A172 (cell line): Measurements from ENCODE around the gene POLR2J2. TPM values are rescaled to one million over a fixed set of nuclear protein-coding genes. Genes with fewer than 3 reads are reported as not detected.
"Not testable (repeated sequence)": the region's sequence is repeated elsewhere in the genome, so short reads cannot be mapped to it uniquely, and the experiment has no call there.

ENCODE experiments used
- DNase-seq: peaks from one replicate; pipeline ENCODE4 v3.0.0-alpha.2; 2015; ENCODE audit warnings: low spot score
- total RNA-seq: library from RNA; depleted of rRNA; stranded (reverse); fragments of >200 nt; shearing (Covaris generic); gene quantifications from 2 replicates; pipeline ENCODE4 v1.2.3, GENCODE V29; 2014; rRNA removed

POLR2J2 gene
- total RNA-seq: 2.4 and 2.8 TPM in 2 replicates

DNA sequence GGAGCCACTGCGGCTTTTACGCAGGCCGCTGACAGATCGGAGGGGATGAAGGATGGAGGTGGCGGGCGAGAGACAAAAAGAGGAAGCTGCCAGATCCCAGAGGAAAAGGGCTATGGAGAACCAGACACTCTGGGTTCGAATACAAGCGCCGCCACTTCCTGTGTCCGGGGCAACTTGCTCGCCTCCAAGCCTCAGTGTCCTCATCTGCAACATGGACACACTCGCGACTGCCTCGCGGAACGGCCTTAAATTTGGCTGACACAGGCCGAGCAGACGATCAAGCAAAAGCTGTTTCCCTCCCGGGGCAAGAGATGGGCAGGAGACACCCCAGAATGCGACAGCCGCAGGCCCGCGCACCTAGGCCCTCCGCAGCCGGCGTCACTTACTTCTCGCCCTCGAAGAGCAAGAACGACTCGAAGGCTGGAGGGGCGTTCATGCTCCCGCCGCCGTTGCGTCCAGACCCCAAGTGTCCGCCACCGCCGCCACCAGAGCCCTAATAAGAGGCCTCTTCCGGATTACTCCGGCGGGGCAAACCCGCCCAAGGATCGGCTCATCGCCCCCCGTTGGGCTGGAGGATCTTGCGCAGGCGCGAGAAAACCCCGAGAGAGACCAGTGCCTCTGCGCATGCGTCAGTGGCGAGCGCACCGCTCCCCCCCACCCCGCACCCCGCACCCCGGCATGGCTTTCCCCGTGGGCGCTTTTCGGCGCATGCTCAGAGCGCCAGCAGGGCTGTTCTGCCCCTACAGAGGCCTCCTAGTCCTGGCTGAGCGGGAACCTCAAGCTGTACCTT, at the start of gene POLR2J2:
POLR2J2 (minus strand) TSS at position 498 of the 790 bp plus-strand sequence; CDS start at position 436, 62 bp downstream.
- not testable (repeated sequence) for DNase-seq

DNA sequence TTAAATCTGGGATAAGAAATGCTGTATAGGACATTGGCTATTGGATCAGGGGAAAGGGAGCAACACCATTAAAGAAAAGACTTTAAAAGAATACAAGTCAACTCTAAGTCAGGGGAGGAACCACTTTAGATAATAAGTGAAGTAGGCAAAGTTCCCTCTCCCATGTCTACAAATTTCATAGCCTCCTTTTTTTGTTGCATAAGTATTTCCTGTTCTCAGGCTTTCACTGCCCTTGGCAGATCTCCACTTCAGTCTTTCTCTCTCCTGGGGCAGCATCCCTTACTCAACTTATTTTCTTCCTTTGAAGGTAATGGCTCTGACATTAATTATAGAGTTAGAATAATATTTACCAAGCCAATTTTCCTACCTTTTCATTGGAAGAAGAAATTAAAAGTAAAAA, 47.0 kb upstream of the POLR2J2 start:
- DNase-seq: peak; percentile 11

DNA sequence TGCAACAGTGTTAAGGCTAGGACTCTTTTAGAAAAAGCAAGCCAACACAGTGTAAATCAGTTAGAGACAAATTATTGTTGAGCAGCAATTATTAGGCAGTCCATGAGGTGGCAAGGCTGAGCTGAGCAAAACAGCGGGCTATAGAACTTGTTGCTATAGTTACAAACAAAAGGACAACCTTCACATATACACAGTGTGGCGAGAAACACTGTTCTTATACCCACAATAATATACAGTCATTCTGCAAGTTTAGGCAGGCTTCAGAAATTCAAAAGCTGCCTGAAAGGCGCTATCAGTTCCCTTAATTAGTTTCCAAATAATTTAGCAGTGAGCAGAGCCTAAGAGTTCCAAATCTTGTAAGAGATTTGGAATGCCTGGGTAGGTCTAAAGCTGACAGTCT, 44.3 kb upstream of the POLR2J2 start:
- DNase-seq: not testable (repeated sequence)

DNA sequence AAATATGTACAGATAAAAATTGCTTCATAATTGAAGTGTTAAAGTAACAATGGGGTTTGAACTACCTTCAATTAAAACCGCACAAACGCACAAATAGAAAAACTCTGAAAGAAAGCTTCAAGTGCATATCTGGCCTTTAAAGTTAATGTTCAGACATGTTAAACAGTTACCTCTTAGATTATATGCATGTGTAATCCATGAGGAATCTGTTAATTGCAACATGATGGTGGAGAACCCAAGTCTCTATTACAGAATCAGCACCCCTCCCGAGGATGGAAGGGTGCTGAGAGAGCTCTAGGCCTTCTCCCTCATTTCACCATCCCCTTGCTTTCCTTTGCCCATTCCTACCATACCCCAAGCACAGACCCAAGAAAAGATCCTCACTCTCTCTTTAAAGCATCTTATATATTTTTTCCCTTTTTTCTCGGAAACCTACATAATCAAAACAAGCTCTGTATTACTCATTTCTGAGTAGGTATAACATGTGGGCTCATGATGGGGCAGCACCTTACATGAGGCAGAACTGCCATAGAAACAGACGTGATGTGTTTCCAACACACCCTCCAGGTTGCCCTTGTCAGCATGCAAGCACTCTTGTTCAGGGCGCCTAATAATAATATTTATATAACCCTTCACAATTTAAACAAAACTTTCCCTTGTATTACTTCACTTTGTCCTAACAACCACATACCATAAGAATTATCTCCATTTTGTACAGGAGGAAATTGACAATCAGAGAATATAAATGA, 43.5 kb upstream of the POLR2J2 start:
- DNase-seq: not testable (repeated sequence)

DNA sequence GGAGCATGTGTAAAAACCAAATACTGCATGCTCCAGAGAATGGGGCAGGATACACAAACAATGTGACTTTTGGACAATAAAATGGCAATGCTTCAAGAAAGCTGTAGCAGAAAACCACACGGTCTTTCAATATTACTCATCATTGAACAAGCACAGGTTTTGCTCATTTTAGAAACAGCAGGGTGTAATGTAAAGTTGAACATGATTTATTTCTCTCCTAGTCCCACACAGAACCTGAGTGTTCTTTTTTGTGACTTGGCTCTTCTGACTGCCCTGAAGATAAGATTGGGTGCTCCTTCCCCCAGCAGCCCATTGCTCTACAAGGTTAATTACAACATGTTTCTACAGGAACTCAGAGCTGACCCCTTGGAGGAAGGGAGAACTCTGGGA, 42.2 kb upstream of the POLR2J2 start:
- DNase-seq: not testable (repeated sequence)

DNA sequence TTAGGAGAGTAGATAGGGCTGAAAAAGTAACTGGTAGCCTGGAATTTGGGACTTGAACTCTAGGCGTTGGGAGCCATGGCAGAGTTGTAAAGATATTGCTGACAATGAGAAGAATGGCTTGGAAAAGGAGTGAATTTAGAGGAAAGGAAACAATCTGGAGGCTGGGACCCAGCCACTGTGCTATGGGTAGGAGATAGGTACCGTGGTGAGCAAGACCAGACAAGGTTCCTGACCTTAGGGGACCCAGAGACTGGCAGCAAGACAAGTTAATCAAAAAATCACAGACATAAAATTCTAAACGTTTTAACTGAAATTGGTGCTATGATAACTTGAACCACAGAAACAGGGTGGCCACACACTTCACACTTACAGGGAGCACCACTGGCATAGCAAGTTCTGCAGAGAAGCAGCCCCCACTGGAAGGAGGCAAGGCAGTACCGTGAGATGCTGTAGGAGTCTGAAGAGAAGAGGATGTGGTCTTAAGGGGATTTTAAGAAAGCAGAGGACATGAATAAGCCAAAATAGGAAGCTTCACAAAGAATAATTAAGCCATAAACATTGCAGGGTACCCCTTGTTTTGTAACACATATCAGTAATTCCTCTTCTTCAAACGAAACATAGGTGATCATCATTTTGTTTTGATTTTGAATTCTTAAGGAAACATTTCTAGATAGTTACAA, 41.7 kb upstream of the POLR2J2 start:
- peak; percentile 25 for DNase-seq

DNA sequence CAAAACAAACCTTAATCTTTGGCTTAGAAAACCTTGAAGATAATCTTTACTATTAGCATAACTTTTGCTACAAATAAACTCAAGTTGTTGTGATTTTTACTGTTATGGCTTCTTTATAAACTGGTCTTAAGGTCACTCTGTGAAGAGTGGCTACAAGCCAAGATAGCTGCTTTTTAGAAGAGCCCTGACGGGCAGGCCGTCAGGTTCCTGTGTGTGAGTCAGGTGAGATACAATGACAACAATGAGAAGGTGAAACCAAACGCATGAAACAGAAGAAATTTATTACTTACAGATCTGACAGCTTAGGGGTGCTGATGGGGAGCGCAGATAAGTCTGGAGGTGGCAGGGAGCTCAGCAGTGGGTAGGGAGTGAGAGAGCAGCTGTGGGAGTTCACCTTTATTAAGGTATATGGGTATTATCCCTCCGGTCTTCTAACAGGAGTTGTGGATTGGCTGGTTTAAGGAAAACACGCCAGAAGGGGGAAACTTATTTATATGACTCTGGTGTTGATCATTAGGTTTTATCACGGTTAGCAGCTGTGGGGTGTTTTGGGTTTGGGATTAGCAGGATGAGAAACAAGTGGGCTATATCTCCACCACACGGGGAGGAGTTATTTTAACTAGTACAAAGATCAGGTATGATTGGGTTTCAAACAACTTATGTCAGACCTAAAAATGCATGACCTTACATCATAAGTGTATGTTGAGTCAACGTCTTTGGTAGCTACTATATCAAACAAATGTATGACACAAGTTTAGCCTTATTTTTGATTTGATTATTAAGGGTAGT, 27.7 kb upstream of the POLR2J2 start:
- not testable (repeated sequence) for DNase-seq

DNA sequence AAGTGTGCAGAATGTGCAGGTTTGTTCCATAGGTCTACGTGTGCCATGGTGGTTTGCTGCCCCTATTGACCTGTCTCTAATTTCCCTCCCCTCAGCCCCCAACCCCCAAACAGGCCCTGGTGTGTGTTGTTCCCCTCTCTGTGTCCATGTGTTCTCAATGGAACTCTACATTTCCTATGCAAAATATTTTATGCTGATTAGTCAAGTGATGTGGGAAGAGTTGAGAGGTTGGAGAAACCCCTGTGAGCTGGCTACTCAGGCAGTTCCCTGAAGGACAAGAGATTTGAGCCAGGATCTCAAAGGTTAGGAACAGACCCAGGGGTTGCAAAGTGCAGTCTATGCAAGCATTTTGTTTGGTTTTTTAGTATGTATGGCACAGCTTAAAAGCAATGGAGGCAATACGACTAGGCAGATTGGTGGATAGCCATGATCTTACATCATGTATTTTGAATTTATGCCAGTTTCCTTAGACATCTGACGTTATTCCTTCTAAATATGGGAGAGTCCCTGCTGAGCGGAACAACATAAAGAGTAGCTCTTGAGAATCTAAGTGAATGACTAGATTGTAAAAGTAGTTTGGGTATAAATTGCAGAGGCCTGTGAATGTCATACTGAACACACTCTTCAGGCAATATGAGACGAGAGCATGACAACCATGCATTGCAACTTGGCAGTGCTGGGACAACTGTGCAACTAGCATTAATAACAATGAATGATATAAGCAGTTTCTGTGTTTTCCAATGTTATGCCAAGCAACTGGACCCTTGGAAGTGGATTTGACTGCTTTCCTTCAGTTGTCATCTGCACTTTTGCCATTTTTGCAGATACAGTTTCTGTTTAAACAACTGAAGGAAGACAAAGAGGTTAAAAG, 26.4 kb upstream of the POLR2J2 start:
- not testable (repeated sequence) for DNase-seq

DNA sequence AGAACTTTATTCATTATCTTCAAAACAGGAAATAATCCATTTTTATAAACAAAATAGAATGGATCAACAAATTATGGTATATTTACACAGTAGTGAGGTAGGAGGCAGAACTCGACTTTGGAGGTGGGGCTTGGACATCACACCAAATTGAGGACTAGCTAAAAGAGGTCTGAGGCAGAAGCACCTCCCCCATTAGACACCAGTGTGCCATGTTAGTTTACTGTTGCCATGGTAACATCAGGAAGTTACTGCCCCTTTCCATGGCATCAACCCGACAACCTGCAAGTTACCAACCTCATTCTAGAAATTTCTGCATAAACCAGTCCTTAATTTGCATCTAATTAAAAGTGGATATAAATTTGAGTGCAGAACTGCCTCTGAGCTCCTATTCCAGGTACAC, 24.5 kb upstream of the POLR2J2 start:
- not testable (repeated sequence) for DNase-seq

DNA sequence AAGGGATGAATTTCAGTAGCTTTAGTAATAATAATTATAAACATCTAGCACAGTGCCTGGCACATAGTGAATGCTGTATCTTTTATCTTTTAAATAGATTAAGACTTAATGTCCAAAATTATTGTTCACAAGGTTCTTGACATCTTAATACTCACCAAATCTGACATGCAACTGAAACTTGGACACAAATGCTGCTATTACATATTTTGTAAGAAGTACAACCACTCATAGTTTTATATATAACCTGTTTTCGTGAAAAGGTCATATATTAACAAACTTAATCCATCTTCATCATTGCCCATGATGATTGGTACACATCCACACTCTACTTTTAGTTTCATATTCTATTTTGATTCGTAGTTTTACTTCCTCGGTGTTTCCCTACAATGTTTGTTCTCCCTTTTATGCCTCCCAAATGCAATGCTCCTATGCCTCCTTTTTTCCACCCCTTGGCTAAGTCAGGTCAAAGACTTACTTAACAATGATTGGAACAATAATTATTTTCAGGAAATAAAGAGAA, 23.6 kb upstream of the POLR2J2 start:
- not testable (repeated sequence) for DNase-seq

DNA sequence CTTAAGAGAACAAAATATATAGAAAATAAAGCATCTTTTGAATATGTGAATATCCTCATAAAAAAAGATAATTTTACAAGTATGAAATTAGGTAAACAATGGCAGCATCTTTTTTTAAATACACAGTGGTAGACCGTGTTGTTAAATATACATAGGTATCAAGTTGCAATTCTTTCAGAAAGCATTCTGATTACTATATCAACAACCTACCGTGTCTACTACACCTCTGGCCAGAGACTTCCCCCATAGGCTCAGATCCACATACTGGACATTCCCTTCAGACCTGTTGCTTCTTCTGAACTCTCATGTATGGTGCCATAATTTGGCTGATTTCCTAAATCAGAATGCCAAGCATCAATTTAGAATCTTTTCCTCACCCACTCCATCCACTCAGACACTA, 22.5 kb upstream of the POLR2J2 start:
- DNase-seq: not testable (repeated sequence)

DNA sequence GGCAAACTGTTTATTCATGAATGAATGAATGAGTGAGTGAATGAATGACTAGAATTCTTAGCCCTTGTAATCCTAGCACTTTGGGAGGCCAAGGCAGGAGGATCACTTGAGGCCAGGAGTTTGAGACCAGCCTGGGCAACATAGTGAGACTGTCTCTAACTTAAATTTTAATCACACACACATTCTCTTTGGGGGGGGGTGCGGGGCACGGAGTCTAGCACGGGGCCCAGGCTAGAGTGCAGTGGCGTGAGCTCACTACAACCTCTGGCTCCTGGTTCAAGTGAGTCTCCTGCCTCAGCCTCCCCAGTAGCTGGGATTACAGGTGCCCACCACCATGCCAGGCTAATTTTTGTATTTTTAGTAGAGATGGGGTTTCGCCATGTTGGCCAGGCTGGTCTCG, 19.1 kb upstream of the POLR2J2 start:
- DNase-seq: not testable (repeated sequence)

DNA sequence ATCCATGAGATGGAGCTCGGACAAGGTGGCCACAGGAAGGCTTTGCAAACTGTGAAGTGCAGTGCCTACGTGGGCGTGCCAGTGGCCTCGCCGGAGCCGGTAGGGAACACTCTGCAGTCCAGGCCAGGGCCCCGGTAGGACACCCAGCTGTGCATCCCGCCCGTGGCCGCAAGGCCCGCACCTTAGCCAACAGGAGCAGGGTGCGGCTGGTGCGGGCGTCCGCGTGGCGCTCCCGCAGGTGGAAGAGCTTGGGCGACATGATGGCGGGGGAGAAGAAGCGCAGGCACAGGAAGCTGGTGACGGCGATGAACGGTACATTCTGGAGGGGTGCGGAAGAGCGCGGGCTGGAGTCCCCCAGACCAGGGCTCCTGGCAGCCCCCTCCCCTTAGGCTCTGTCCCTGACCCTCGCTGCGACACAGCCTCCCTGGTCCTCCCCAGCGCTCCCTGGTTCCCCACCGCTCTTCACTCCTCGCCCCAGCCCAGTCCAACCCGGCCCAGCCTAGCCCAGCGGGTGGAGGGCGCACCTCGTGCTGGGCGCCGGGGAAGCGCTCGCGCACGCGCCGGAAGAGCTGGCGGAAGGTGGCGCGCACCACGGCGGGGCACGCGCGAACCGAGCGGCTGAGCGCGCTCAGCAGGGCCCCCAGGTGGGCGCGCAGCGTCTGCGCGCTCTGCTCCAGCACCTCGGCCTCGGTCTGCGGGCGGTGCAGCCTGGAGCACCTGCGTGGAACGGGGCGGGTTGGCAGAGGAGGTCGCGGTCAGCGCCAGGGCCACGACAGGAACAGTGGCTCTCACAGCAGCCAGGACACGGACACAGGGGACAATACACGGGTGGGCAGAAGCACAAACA, 18.2 kb upstream of the POLR2J2 start:
- DNase-seq: not testable (repeated sequence)

DNA sequence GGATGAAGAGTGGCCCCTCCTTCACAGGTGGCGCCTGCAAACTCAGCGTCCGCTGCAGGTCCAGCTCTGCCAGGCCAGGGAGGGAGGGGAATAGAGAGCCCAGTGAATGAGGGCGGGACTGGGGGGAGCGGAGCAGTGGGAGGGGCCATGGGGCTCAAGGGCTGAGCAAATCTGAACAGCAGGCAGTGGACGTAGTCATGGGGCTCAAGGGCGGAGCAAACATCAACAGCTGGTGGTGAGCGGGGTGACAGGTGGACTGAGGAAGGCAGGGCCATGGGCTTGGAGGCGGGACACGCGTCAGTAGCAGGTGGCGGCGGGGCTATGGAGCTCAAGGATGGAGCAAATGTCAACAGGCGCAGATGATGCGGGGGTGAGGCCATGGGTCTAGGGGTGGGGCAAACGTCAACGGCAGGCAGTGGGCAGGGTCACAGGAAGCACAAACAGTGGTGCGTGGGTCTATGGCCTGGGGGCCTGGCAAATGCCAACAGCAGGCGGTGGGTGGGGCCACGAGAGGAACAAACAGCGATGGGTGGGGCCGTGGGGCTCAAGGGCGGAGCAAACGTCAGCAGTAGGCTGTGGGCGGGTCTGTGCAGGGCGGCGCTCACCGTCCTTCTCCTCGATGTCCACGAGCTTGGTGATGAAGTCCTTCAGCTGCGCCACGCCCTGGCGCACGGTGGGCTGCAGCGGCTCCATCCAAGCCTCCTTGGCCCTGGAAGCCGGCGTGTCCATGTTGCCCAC, 17.0 kb upstream of the POLR2J2 start:
- not testable (repeated sequence) for DNase-seq

DNA sequence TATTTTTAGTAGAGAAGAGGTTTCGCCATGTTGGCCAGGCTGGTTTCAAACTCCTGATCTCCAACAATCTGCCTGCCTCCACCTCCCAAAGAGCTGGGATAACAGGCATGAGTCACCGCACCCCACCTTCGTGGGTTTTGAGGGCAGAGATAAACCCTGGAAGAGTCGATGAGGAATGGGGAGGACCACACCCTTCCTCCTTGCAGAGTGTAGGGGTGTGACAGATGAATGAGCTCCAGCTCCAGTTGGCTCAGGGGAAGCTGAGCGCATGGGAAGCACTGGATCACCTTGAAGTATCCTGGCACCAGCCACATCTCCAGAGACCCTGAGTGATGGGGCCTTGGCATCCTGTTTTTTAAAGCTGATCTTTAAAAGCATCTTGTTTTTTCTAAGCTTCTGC, 11.1 kb upstream of the POLR2J2 start:
- not testable (repeated sequence) for DNase-seq

DNA sequence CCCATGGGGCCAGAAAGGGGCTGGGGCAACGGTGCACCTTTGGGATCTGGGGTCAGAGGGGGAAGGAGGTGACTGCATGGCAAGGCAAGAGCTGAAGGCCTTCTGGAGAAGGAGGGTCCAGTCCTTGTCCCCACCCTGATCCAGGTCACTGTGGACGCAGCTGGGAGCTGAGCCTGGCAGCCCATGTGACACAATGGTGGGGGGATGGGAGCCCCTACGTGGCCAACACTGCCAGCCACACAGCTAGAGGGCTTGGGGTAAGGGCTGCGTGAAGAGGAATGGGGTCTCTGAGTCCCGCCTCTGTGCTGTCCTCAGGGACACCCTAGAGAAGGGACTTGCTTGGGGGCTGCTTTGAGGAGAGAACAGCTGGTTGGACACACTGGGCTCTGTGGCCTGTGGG, 9.3 kb upstream of the POLR2J2 start:
- not testable (repeated sequence) for DNase-seq

DNA sequence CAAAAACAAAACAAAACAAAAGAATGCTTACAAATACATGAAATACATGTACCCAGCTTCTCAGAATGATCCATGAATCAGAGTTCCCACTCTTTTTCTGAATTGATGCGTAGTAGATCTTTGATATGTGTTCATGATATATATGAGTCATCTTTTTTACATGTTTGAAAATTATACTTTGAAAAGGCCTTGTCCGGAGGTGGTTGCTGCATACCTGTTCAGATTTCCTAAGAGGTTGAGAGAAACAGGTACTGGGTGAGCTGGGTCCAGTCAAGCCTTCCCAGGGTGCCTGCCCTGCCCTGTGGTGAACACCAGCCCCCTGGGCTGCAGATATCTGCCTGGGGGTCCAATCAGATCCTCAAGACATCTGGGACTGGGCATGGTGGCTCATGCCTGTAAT, 4.1 kb upstream of the POLR2J2 start:
- DNase-seq: not testable (repeated sequence)

DNA sequence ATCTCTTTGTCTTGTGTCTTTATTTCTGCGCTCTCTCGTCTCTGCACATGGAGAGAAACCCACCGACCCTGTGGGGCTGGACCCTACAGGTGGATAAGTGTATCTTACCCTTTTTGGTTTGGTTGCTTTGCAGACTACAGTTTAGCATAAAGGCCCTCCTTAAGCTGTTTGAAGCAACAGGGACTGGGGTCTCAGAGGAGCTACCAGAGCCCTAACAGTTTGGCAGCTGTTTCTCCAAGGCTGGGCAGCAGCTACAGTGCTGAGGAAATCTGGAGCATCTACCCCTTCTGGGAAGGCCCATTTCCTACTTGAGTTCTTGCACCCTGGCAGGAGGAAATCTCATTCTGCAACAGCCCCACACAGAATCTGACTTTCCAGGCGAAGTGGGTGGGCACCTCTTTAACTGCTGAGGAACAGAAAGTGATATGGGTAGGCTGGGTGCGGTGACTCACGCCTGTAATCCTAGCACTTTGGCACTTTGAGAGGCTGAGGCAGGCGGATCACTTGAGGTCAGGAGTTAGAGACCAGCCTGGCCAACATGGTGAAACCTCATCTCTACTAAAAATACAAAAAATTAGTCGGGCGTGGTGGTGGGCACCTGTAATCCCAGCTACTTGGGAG, 2.1 kb upstream of the POLR2J2 start:
- not testable (repeated sequence) for DNase-seq
